Measurements from ENCODE around the gene DNAI1. TPM values are rescaled to one million over a fixed set of nuclear protein-coding genes. Genes with fewer than 3 reads are reported as not detected.

The DNAI1 gene
- total RNA-seq, 1 experiment from 2014 or later: not detected

Other genes starting within 250 kb of the DNAI1 start
- gene KIF24, start 129.5 kb upstream of the DNAI1 start, total RNA-seq (2014; rRNA removed; shearing (Covaris generic); ENCODE audit: low replicate concordance): 1.7 and 1.8 TPM in 2 replicates
- 6.6 and 19.3 TPM in 2 replicates for gene NUDT2, start 129.2 kb upstream of the DNAI1 start, total RNA-seq (2014; rRNA removed; shearing (Covaris generic); ENCODE audit: low replicate concordance)
- 0.23 TPM in 1 of 2 replicates, not detected in the other for gene MYORG, start 81.9 kb upstream of the DNAI1 start, total RNA-seq (2014; rRNA removed; shearing (Covaris generic); ENCODE audit: low replicate concordance)
- gene FAM219A, start 235 bp upstream of the DNAI1 start, total RNA-seq (2014; rRNA removed; shearing (Covaris generic); ENCODE audit: low replicate concordance): 3.1 and 7.7 TPM in 2 replicates
- gene ENHO, start 64.2 kb downstream of the DNAI1 start, total RNA-seq (2014; rRNA removed; shearing (Covaris generic); ENCODE audit: low replicate concordance): 0.20 TPM in 1 of 2 replicates, not detected in the other
- not detected in 2 replicates for gene CNTFR, start 130.9 kb downstream of the DNAI1 start, total RNA-seq (2014; rRNA removed; shearing (Covaris generic); ENCODE audit: low replicate concordance)
- gene RPP25L, start 153.3 kb downstream of the DNAI1 start, total RNA-seq (2014; rRNA removed; shearing (Covaris generic); ENCODE audit: low replicate concordance): 18.7 and 30.0 TPM in 2 replicates
- 91.0 and 107 TPM in 2 replicates for gene DCTN3, start 161.7 kb downstream of the DNAI1 start, total RNA-seq (2014; rRNA removed; shearing (Covaris generic); ENCODE audit: low replicate concordance)
- 0.16 TPM in 1 of 2 replicates, not detected in the other for gene ARID3C, start 170.3 kb downstream of the DNAI1 start, total RNA-seq (2014; rRNA removed; shearing (Covaris generic); ENCODE audit: low replicate concordance)
- gene SIGMAR1, start 179.0 kb downstream of the DNAI1 start, total RNA-seq (2014; rRNA removed; shearing (Covaris generic); ENCODE audit: low replicate concordance): 106 and 115 TPM in 2 replicates
- 8.2 and 9.9 TPM in 2 replicates for gene GALT, start 187.9 kb downstream of the DNAI1 start, total RNA-seq (2014; rRNA removed; shearing (Covaris generic); ENCODE audit: low replicate concordance)
- gene IL11RA, start 193.4 kb downstream of the DNAI1 start, total RNA-seq (2014; rRNA removed; shearing (Covaris generic); ENCODE audit: low replicate concordance): 10.2 and 16.9 TPM in 2 replicates
- not detected in 2 replicates for gene CCL27, start 203.9 kb downstream of the DNAI1 start, total RNA-seq (2014; rRNA removed; shearing (Covaris generic); ENCODE audit: low replicate concordance)
- gene CCL19, start 232.5 kb downstream of the DNAI1 start, total RNA-seq (2014; rRNA removed; shearing (Covaris generic); ENCODE audit: low replicate concordance): not detected in 2 replicates